ENCODE measurements around the gene IL5. TPM values are rescaled to one million over a fixed set of nuclear protein-coding genes. Genes with fewer than 3 reads are reported as not detected.
A peak's percentile ranks its signal among the peaks of the same experiment; 100 is the strongest.

Gene IL5
- total RNA-seq, 1 donor from 2014 or later, result not detected

DNA sequence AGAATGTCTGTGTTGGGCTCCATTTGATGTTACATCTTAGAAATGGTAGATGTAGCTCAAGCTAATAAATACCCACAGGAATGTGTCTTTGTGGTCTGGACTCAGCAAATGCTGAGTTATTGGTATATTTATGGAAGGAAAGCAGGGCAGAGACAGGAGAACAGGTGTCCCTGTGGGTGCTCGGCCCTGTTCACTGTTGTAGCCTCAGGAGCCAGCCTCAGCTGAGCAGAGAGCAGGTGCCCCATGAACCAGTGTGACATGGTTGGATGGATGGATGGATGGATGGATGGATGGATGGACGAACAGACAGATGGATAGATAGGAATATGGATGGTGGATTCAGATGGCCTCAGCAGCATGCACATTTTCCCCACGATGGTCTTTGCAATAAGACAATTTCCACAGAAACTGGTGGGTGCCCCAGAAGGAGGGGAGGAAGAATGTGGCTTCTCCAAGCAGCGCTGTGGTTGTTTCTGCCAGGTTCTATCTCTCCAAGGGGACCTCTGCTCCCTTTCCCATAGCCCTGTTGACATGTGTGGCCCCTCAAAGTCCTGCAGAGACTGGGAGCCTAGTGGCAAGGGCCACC lies 44.5 kb downstream of the IL5 start:
- H3K36me3 Mint-ChIP-seq (ENCODE audit: unreplicated experiment), result no peaks in the 10 kb centered on the region
- H3K27me3 Mint-ChIP-seq (ENCODE audit: unreplicated experiment), result peaks cover 14% of the 10 kb centered on the region
- TF ChIP-seq, protein P1, sequence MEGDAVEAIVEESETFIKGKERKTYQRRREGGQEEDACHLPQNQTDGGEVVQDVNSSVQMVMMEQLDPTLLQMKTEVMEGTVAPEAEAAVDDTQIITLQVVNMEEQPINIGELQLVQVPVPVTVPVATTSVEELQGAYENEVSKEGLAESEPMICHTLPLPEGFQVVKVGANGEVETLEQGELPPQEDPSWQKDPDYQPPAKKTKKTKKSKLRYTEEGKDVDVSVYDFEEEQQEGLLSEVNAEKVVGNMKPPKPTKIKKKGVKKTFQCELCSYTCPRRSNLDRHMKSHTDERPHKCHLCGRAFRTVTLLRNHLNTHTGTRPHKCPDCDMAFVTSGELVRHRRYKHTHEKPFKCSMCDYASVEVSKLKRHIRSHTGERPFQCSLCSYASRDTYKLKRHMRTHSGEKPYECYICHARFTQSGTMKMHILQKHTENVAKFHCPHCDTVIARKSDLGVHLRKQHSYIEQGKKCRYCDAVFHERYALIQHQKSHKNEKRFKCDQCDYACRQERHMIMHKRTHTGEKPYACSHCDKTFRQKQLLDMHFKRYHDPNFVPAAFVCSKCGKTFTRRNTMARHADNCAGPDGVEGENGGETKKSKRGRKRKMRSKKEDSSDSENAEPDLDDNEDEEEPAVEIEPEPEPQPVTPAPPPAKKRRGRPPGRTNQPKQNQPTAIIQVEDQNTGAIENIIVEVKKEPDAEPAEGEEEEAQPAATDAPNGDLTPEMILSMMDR (IDR thresholded peaks at IDR 0.05; ENCODE audit: partially characterized antibody, unreplicated experiment), result no peak
- no peak overlapping the region for H3K27ac Mint-ChIP-seq (ENCODE audit: unreplicated experiment)
- H3K4me3 Mint-ChIP-seq (ENCODE audit: unreplicated experiment), result no peak overlapping the region
- peaks cover 2% of the 10 kb centered on the region for H3K9me3 Mint-ChIP-seq (ENCODE audit: unreplicated experiment)
- H3K4me1 Mint-ChIP-seq (ENCODE audit: low read depth, unreplicated experiment), result no peaks in the 10 kb centered on the region
- no peak for DNase-seq

DNA sequence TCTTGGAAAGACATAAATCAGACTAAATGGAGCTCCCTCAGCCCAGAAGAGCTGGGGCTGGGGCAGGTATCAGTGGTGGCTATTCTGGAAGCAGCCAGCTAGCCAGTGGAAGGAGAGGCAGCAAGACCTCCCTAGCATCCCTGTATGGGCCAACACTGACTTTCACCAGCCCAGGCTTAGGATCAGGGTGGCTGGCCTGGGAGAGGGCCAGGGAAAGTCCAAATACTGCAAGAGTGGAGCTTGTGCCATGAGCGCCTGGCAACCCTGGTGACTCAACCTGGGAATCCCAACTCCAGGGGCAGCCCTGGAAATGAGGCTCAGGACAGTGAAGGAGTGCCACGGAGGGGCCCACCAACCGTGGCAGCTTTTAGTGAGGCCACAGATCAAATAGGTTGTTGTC lies 45.2 kb downstream of the IL5 start:
- Mint-ChIP-seq H3K27me3 (ENCODE audit: unreplicated experiment) (peaks cover 14% of the 10 kb centered on the region), H3K4me3 (ENCODE audit: unreplicated experiment) (no peak overlapping the region), H3K27ac (ENCODE audit: unreplicated experiment) (no peak overlapping the region), H3K4me1 (ENCODE audit: low read depth, unreplicated experiment) (no peaks in the 10 kb centered on the region), H3K9me3 (ENCODE audit: unreplicated experiment) (peaks cover 2% of the 10 kb centered on the region), H3K36me3 (ENCODE audit: unreplicated experiment) (no peaks in the 10 kb centered on the region)
- no peak for DNase-seq
- TF ChIP-seq, protein P1 (IDR thresholded peaks at IDR 0.05; ENCODE audit: partially characterized antibody, unreplicated experiment), result no peak

DNA sequence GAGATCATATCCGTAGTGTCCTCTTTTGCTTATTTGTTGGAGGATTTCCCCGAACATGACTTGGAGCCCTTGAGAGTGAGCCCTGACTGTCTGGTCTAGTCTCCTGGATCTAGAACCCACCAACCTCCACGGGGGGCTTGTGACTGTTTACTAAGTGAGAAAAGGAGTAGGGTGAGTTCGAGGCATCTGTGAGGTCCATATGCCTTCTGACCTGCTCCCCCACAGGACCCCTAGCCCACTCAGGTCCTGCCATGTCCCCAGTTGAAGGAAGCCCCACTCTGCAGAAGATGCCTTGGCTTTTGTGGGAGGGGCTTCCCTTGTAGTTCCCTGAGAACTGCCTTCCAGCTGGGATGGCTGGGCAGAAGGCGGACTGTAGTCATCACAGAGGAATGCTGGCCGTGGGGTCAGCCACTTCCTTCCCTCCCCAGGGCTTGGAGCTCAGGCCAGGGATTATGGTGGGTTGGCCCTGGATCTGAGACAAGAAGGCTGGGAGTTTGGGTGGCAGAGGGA lies 45.8 kb downstream of the IL5 start:
- TF ChIP-seq, protein P1 (IDR thresholded peaks at IDR 0.05; ENCODE audit: partially characterized antibody, unreplicated experiment), result no peak
- Mint-ChIP-seq H3K27me3 (ENCODE audit: unreplicated experiment) (peaks cover 14% of the 10 kb centered on the region), H3K4me1 (ENCODE audit: low read depth, unreplicated experiment) (no peaks in the 10 kb centered on the region), H3K9me3 (ENCODE audit: unreplicated experiment) (peaks cover 2% of the 10 kb centered on the region), H3K27ac (ENCODE audit: unreplicated experiment) (no peak overlapping the region), H3K4me3 (ENCODE audit: unreplicated experiment) (peak overlapping the region; percentile 77), H3K36me3 (ENCODE audit: unreplicated experiment) (no peaks in the 10 kb centered on the region)
- no peak for DNase-seq

DNA sequence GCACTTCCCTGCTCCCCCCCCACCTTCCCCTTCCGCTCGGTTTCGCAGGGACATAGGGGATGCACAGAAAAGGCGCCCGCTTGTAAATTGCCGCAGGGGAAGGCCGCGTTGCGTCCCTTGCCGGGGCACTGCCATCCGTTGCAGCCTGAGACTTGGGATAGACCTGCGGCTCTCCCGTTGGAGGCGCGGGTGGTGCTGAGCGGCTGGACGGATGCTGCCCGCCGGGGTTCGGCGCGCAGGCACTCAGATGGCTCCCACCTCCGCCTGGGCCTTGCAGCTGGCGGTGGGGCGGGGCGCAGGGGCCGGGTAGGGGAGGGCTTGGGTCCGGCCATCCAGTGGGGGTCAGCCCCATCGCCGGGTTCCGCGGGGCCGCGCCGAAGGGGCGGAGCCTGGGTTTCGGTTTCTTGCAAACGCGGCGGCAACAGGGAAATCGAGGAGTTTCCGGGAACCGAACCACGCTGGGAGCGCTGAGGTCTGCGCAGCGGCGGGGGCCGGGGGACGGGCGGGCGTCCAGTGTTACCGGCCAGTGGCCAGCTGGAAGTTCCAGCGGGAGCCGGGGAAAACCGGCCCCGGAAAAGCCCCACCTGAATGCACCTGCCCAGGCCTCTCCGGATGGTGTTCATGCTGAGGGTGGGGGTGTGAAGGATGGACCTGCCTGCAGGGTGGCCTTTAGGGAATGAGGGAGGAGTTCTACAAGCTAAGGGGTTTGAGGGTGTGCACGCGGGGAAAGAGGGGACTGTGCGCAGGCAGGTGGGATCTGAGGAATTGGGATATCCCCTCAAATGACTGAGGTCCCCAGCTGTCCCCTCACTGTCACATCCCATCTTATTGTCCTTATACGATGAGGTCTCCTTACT lies 46.5 kb downstream of the IL5 start:
- Mint-ChIP-seq H3K36me3 (ENCODE audit: unreplicated experiment) (no peaks in the 10 kb centered on the region), H3K4me3 (ENCODE audit: unreplicated experiment) (peak overlapping the region; percentile 81)

More for the DNA sequence above, 46.5 kb downstream of the IL5 start:
- Mint-ChIP-seq H3K9me3 (ENCODE audit: unreplicated experiment) (peaks cover 2% of the 10 kb centered on the region), H3K4me1 (ENCODE audit: low read depth, unreplicated experiment) (no peaks in the 10 kb centered on the region), H3K27ac (ENCODE audit: unreplicated experiment) (no peak overlapping the region), H3K27me3 (ENCODE audit: unreplicated experiment) (peaks cover 19% of the 10 kb centered on the region)
- TF ChIP-seq, protein P1 (IDR thresholded peaks at IDR 0.05; ENCODE audit: partially characterized antibody, unreplicated experiment), result no peak
- peak; percentile 50 for DNase-seq
